Erythroblast (primary cell): ENCODE data around the gene DRC7.

ENCODE experiments used
- GATA1 ChIP-seq: IDR thresholded peaks from 2 replicates; pipeline ENCODE4 v1.6.1; 2011; ENCODE audit warnings: low read depth, mild to moderate bottlenecking, control low read depth, low read length, moderate library complexity
- POLR2A ChIP-seq: IDR thresholded peaks from 2 replicates; pipeline ENCODE4 v1.6.1; 2011; ENCODE audit warnings: mild to moderate bottlenecking, low read length

DNA sequence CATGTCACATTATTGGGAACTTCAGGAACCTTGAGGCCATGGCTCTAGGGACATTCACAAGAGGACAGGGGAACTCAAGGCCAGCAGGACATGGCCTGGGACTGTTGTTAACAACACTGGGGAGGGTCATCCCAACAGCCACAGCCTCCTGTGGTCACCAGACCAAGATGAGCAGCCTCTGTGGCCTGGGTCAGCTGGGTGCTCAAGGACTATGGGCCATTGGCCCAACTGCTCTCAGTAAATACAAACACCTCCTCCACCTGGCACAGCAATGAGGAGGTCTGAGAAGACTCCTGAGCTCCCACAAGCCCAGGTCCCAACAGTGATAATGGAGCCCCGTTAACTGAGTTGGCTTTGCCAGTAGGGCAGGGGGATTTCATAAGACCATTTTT lies 86.7 kb downstream of the DRC7 start:
- TF ChIP-seq POLR2A (no peak), GATA1 (no peak)
